BJ (cell line): ENCODE data around the gene DHRS1. TPM values are rescaled to one million over a fixed set of nuclear protein-coding genes. Genes with fewer than 3 reads are reported as not detected.

Experiments
- CTCF ChIA-PET: fragments of 350-600 bp; formaldehyde crosslinking; extraction: SDS; loops from one replicate; lab custom pipeline; 2021; ENCODE audit warnings: antibody characterized with exemption, inconsistent platforms; lab: Yijun Ruan, JAX
- POLR2A ChIA-PET: fragments of 300-600 bp; sonication (Branson Sonifier 250); formaldehyde crosslinking; extraction: SDS; loops from one replicate; lab custom pipeline; 2021; ENCODE audit warnings: antibody characterized with exemption; lab: Charles Lee
- DNase-seq: peaks from one replicate; pipeline ENCODE4 v3.0.0-alpha.2; 2011; ENCODE audit warnings: low read depth
- H3K27me3 ChIP-seq: 2 replicates; pipeline ENCODE4 v1.6.0; 2011; ENCODE audit warnings: low read length; ENCODE audit not compliant: control insufficient read depth, insufficient read depth
- H3K36me3 ChIP-seq: 2 replicates; pipeline ENCODE4 v1.5.1; 2011; ENCODE audit warnings: low read length; ENCODE audit not compliant: control insufficient read depth, insufficient read depth
- H3K4me3 ChIP-seq: 2 replicates; pipeline ENCODE4 v1.5.1; 2011; ENCODE audit warnings: low read depth, mild to moderate bottlenecking, control low read depth, low read length
- CTCF ChIP-seq: IDR thresholded peaks from 2 replicates; pipeline ENCODE4 v1.5.1; 2011; ENCODE audit warnings: low read depth, mild to moderate bottlenecking, control low read depth, inconsistent platforms, low read length, moderate library complexity; ENCODE audit not compliant: insufficient read depth
- polyA plus RNA-seq: library from polyadenylated mRNA; depleted of rRNA; stranded (reverse); fragments of >200 nt; gene quantifications from 2 replicates; pipeline ENCODE4 v1.2.3, GENCODE V29; 2011

Gene DHRS1
- polyA plus RNA-seq, 1 experiment, result 57.1 TPM

- peaks cover 5% of the 10 kb centered on the region for H3K27me3 ChIP-seq
- CTCF ChIA-PET, result interaction anchor here (0.7 to 16.8 kb wide), 4 partner anchors 10 to 90 kb away, joined by 3 to 491 read pairs (median 22); partner anchors contain the start of genes CBLN3 and KHNYN
- no peak for DNase-seq
- no peak overlapping the region for H3K4me3 ChIP-seq
- POLR2A ChIA-PET, result no interaction called here
- no peak for TF ChIP-seq CTCF
- H3K36me3 ChIP-seq, result no peaks in the 10 kb centered on the region
Observed at GRCh38 chr14:24342889-24343288, 43.3 kb upstream of the DHRS1 start.

GRCh38 chr14:24340606-24341005 is 41.0 kb upstream of the DHRS1 start:
- no peaks in the 10 kb centered on the region for H3K36me3 ChIP-seq
- H3K27me3 ChIP-seq, result peaks cover 5% of the 10 kb centered on the region
- TF ChIP-seq CTCF, result no peak
- ChIA-PET CTCF (interaction anchor here (0.6 to 16.8 kb wide), 6 partner anchors 8 to 163 kb away, joined by 3 to 491 read pairs (median 12); partner anchors contain the start of genes CBLN3 and KHNYN), POLR2A (no interaction called here)
- no peak overlapping the region for H3K4me3 ChIP-seq
- no peak for DNase-seq

GRCh38 chr14:24339284-24340151 is 39.9 kb upstream of the DHRS1 start, which contains the start of gene RIPK3:
TSS of gene RIPK3 (minus strand) at chr14:24339991. CDS start at chr14:24339826, 165 bp downstream.
- no peak for DNase-seq
- peak within 1 kb of the TSS; percentile 41 for H3K4me3 ChIP-seq
- H3K27me3 ChIP-seq, result peaks cover 5% of the 10 kb centered on the region
- ChIA-PET POLR2A (no interaction called here), CTCF (interaction anchor here (1.1 to 16.8 kb wide), 8 partner anchors 11 to 93 kb away, joined by 3 to 491 read pairs (median 10); partner anchors contain the start of genes CBLN3, CIDEB and KHNYN)
- no peak for TF ChIP-seq CTCF
- no peaks in the 10 kb centered on the region for H3K36me3 ChIP-seq

- Histone ChIP-seq H3K36me3 (no peaks in the 10 kb centered on the region), H3K27me3 (peaks cover 5% of the 10 kb centered on the region), H3K4me3 (no peak overlapping the region; the same call in 1 of the 2 replicates)
- CTCF ChIA-PET, result interaction anchor here (1.4 to 16.8 kb wide), 6 partner anchors 8 to 94 kb away, joined by 5 to 491 read pairs (median 10); partner anchors contain the start of genes CBLN3, CIDEB and KHNYN
- DNase-seq, result no peak
- no peak for TF ChIP-seq CTCF
- POLR2A ChIA-PET, result no interaction called here
Observed at GRCh38 chr14:24338843-24339242, 39.3 kb upstream of the DHRS1 start.

- POLR2A ChIA-PET, result no interaction called here
- Histone ChIP-seq H3K4me3 (no peak overlapping the region), H3K36me3 (no peaks in the 10 kb centered on the region), H3K27me3 (peaks cover 5% of the 10 kb centered on the region)
- no peak for TF ChIP-seq CTCF
- CTCF ChIA-PET, result interaction anchor here (1.2 to 16.8 kb wide), 6 partner anchors 9 to 95 kb away, joined by 4 to 491 read pairs (median 10); partner anchors contain the start of genes CBLN3, CIDEB and KHNYN
- DNase-seq, result no peak
Observed at GRCh38 chr14:24337824-24338175, 38.2 kb upstream of the DHRS1 start.
